Heart right ventricle (tissue), 16 donors: ENCODE data around the gene PPP1R3F. TPM values are rescaled to one million over a fixed set of nuclear protein-coding genes. Genes with fewer than 3 reads are reported as not detected.

Experiments
- ATAC-seq, 8 donors: fragments of 200-7000 bp; cut with Tn5 transposase; one replicate each; pipeline ENCODE4 v1.9.1; 2020; ENCODE audit warnings: mild to moderate bottlenecking in 8 of 8, moderate library complexity in 8 of 8, moderate number of reproducible peaks in 1 of 8
- DNase-seq, 2 donors: peaks; one replicate each; pipeline ENCODE4 v3.0.0-alpha.2; 2020
- H3K27ac ChIP-seq, 10 donors: fragments of 200-600 bp; sonication (generic) in 2 of 10; one replicate each; pipeline versions ENCODE4 v1.5.0 to v1.8.0; 2020 to 2022; ENCODE audit warnings: mild to moderate bottlenecking in 3 of 10
- H3K27me3 ChIP-seq, 7 donors: fragments of 200-600 bp; one replicate each; pipeline ENCODE4 v1.8.0; 2021 to 2022; ENCODE audit warnings: mild to moderate bottlenecking in 2 of 7
- H3K36me3 ChIP-seq, 9 donors: fragments of 200-600 bp; sonication (generic) in 1 of 9; one replicate each; pipeline versions ENCODE4 v1.5.0 to v1.8.0; 2020 to 2022; ENCODE audit warnings: mild to moderate bottlenecking in 2 of 9
- H3K4me1 ChIP-seq, 9 donors: fragments of 200-600 bp; sonication (generic) in 1 of 9; one replicate each; pipeline versions ENCODE4 v1.5.0 to v1.8.0; 2020 to 2022; ENCODE audit warnings: mild to moderate bottlenecking in 4 of 9
- H3K4me3 ChIP-seq, 10 donors: fragments of 200-600 bp; sonication (generic) in 2 of 10; one replicate each; pipeline versions ENCODE4 v1.5.0 to v1.8.0; 2020 to 2022; ENCODE audit warnings: mild to moderate bottlenecking in 7 of 10, moderate library complexity in 2 of 10
- H3K9me3 ChIP-seq, 11 donors: fragments of 200-600 bp in 10 of 11; sonication (generic) in 2 of 11; one replicate each; pipeline versions ENCODE4 v1.5.0 to v1.8.0; 2013 to 2022; ENCODE audit warnings: mild to moderate bottlenecking in 2 of 11, control low read depth in 1 of 11, moderate library complexity in 1 of 11
- CTCF ChIP-seq, 9 donors: fragments of 200-600 bp; sonication (generic) in 2 of 9; IDR thresholded peaks; one replicate each; pipeline versions ENCODE4 v1.5.0 to v1.8.0; 2021 to 2022; ENCODE audit warnings: antibody characterized with exemption in 9 of 9, mild to moderate bottlenecking in 5 of 9, moderate library complexity in 1 of 9
- WGBS, 2 donors: extraction: QIAGEN DNeasy Blood & Tissue Kit; methylation state at CpG; one replicate each; pipeline ENCODE4 v1.1.7; 2013; ENCODE audit warnings: inconsistent platforms in 1 of 2; 5-methylcytosine and 5-hydroxymethylcytosine counted together
- intact Hi-C, 10 donors: fragments of 100-400 bp; cut with DNase I; formaldehyde crosslinking; loops; one replicate each; pipeline versions ENCODE4 v1.11.1 to v1.14.2; 2022
- polyA plus RNA-seq, 2 donors: library from polyadenylated mRNA; stranded (reverse); fragments of 200-250 nt; gene quantifications; one replicate each; pipeline ENCODE4 v1.2.3, GENCODE V29; 2013
- total RNA-seq, 10 donors: library from RNA; stranded (reverse); fragmentation: NEBNext Ultra II Directional in 3 of 10; extraction: Animal tissue kit (Norgen Biotek cat#: 25700) in 3 of 10; gene quantifications; one replicate each; pipeline versions ENCODE4 v1.2.1 to v1.2.4, GENCODE V29; 2021 to 2023
- donor health status: Arrhythmogenic right ventricular cardiomyopathy.
- donor health status: ischemic (EF 13 %, LVEDD 7.1; RV severe dilation, severe dysfunction).
- donor health status: healthy with polysubstance abuse.
- donor health status: DM: no; HTN: yes; CAD: no.
- donor health status: DM: no; HTN: no; CAD: no.
- donor health status: ischemic (EF 25% LVEDD 6.9; RV normal size, moderate dysfunction).
- donor health status: ischemic (EF 25% LVEDD 5.7; RV mildly dilated, moderate dysfunction).
- donor health status: healthy.
- donor health status: DM: yes; HTN: yes; CAD: no.
- donor health status: Ischemic cardiomyopathy.
- donor health status: ischemic (EF 35%, LVEDD 5.7; RV mildly dilated, moderate dysfunction).
- donor health status: nonischemic (EF 11% LVEDD 7.7; RV severe dilation, severe dysfunction).
- donor health status: DM: yes; HTN: yes; CAD: no.
- donor health status: PGD.
- donor health status: ischemic (EF 29% LVEDD 5.4; RV normal size, mild dysfunction).
- donor health status: nonischemic (EF 23%, LVEDD 6.1; RV moderate dilation, normal function).

The PPP1R3F gene
- total and polyA plus RNA-seq, 12 donors = 10.8 to 26.0 (median 19.8) TPM

GRCh38 chrX:49233887-49234555 is 35.6 kb upstream of the PPP1R3F start:
- no peak for TF ChIP-seq CTCF (IDR thresholded peaks at IDR 0.05)
- intact Hi-C loops = no loop called here

GRCh38 chrX:49237060-49237459 is 32.5 kb upstream of the PPP1R3F start:
- ATAC-seq (peak in 1 of 8 donors; percentile 34), DNase-seq (no peak)
- H3K27ac ChIP-seq = peak overlapping the region in 1 of 10 donors; percentile 91
- WGBS, 2 donors = 72 to 83% methylated on average over 9 of the region's 9 CpGs
- no peak overlapping the region for H3K4me3 ChIP-seq
- intact Hi-C loops = loop anchor here in 1 of 10 donors (5.0 kb wide), 1 partner anchor 45 kb away; no protein-coding TSS in a partner anchor
- no peaks in the 10 kb centered on the region for H3K9me3 ChIP-seq
- H3K4me1 ChIP-seq = peaks cover 0 to 29% (median 0%) of the 10 kb centered on the region in 9 donors
- H3K36me3 ChIP-seq = peaks cover 0 to 9% (median 0%) of the 10 kb centered on the region in 9 donors
- TF ChIP-seq CTCF (IDR thresholded peaks at IDR 0.05) = no peak
- no peaks in the 10 kb centered on the region for H3K27me3 ChIP-seq

More at GRCh38 chrX:49233887-49234555, 35.6 kb upstream of the PPP1R3F start:
- Histone ChIP-seq H3K27me3 (no peaks in the 10 kb centered on the region), H3K4me3 (peak overlapping the region in 3 of 10 donors; percentile 18 to 28 (median 25)), H3K36me3 (no peaks in the 10 kb centered on the region), H3K4me1 (peaks cover 0 to 29% (median 0%) of the 10 kb centered on the region in 9 donors), H3K9me3 (peaks cover 0 to 11% (median 0%) of the 10 kb centered on the region in 11 donors), H3K27ac (no peak overlapping the region)
- ATAC-seq (no peak), DNase-seq (no peak)
- 33 to 40% methylated on average over 30 to 56 of the region's 56 CpGs for WGBS, 2 donors

GRCh38 chrX:49238735-49239134 is 30.9 kb upstream of the PPP1R3F start:
- no peaks in the 10 kb centered on the region for H3K9me3 ChIP-seq
- intact Hi-C loops = loop anchor here in 1 of 10 donors (5.0 kb wide), 1 partner anchor 46 kb away; no protein-coding TSS in a partner anchor
- no peak for DNase-seq
- no peak overlapping the region for H3K27ac ChIP-seq
- H3K4me1 ChIP-seq = peaks cover 0 to 29% (median 0%) of the 10 kb centered on the region in 9 donors
- no peak for TF ChIP-seq CTCF (IDR thresholded peaks at IDR 0.05)
- H3K27me3 ChIP-seq = no peaks in the 10 kb centered on the region
- WGBS, 2 donors = 79 to 82% methylated on average over 6 to 7 of the region's 7 CpGs
- no peak for ATAC-seq
- H3K36me3 ChIP-seq = peaks cover 0 to 26% (median 0%) of the 10 kb centered on the region in 9 donors
- H3K4me3 ChIP-seq = no peak overlapping the region

GRCh38 chrX:49242545-49243066 is 27.0 kb upstream of the PPP1R3F start:
- DNase-seq (no peak), ATAC-seq (no peak)
- intact Hi-C loops = no loop called here
- Histone ChIP-seq H3K27me3 (no peaks in the 10 kb centered on the region), H3K27ac (no peak overlapping the region), H3K4me1 (peaks cover 0 to 11% (median 0%) of the 10 kb centered on the region in 9 donors), H3K4me3 (no peak overlapping the region), H3K36me3 (peaks cover 0 to 62% (median 0%) of the 10 kb centered on the region in 9 donors), H3K9me3 (no peaks in the 10 kb centered on the region)
- TF ChIP-seq CTCF (IDR thresholded peaks at IDR 0.05) = no peak
- 91 to 92% methylated on average over 12 of the region's 12 CpGs for WGBS, 2 donors
